Activated T-cell treated with anti-CD3 and anti-CD28 coated beads for 24 hours (primary cell): Measurements from ENCODE around the gene ZNF722.
A peak's percentile ranks its signal among the peaks of the same experiment; 100 is the strongest.
"Not testable (repeated sequence)": the region's sequence is repeated elsewhere in the genome, so short reads cannot be mapped to it uniquely, and the experiment has no call there.

Experiments used
- DNase-seq: peaks from one replicate; pipeline ENCODE4 v3.0.0-alpha.2; 2020; ENCODE audit warnings: low read depth

ZNF722 gene

DNA sequence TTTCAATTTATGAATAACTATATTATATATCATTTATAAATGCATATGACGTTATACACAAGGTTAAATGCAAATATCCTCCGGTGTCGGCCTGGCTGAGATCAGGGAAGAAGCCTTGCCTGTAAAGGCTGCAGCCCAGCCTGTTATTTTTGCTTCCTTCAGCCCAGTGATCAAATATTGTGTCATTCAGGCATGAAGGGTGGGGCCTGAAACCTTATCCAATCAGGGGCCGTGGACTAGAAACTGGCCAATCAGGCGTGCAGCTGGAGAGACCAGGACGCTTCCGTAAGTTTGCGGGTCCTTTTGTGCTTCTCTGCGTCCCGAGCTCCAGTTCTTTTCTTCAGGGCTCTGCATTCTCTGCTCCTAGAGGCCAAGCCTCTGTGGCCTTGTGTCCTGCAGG lies at the start of gene ZNF722:
ZNF722 (plus strand) TSS at position 301 of the 400 bp plus-strand sequence. CDS start 113 bp downstream, outside the sequence.
- DNase-seq, result no peak

- no peak for DNase-seq
These were observed 45.5 kb upstream of the ZNF722 start for GRCh38 chr7:63953181-63953580.

DNA sequence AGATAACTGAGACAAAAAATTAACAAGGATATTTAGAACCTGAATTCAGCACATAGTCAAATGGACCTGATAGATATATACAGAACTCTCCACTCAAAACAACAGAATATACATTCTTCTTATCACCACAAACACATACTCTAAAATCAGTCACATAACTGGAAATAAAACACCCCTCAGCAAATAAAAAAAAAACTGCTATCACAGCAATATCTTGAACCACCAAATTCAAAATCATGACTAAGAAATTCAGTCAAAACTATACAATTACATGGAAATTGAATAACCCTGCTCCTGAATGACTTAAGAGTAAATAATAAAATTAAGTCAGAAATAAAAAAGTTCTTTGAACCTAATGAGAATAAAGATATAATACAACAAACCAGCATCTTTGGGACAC lies 30.0 kb upstream of the ZNF722 start:
- no peak for DNase-seq

GRCh38 chr7:64015496-64015895 lies 16.8 kb downstream of the ZNF722 start:
- DNase-seq, result not testable (repeated sequence)

DNA sequence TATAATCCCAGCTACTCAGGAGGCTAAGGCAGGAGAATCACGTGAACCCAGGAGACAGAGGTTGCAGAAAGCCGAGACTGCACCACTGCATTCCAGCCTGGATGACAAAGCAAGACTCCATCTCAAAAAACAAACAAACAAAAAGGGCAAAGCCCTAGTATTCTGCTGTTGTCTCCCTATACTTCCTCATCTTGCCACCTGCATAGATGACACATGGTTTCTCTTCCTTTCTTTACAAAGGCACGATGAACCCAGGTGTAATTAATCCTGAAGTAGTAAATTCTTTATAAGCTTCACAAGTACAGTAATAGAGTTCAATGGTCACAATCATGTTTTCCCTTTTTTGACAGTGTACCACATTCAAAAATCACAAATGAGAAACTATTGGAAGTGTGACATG lies 36.7 kb downstream of the ZNF722 start:
- DNase-seq, result no peak

GRCh38 chr7:64037095-64037494 lies 38.4 kb downstream of the ZNF722 start:
- no peak for DNase-seq

DNA sequence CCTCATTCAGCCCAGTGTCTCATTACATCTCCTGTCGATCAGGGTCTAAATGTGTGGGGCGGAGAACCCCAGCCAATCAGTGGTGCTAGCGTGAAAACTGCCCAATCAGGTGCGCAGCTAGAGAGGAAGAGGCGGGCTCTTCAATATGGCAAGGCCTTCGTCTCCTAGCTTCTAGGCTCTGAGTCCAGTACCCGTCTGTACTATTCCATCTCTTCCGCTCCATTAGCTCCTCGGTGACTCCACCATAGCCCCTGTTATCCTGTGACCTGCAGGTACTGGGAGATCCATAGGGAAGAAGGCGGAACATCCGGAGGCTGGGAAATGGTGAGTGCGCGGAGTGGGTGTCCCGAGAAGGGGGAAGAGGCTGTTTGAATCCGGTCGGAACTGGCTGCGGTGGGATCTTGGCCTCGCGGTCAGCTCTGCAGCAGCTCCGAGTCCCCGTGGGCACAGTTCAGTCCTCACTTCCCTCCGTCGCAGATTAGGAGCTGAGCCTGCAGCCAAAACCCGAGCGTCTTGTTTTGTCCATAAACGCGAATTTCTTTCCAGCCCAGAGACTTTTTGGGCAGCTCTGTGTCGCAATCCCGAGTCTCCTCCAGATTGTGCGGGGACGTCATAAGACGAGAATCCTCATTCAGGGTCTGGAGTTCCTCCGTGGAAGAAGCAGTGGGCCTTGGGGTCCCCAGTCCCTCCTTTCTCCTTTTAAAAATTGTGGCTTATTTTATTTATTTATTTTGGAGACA lies 46.8 kb downstream of the ZNF722 start, which contains the start of gene ZNF727:
ZNF727 (plus strand) TSS at position 134 of the 740 bp plus-strand sequence; CDS start at position 322, 188 bp downstream.
- DNase-seq, result peak; percentile 30

DNA sequence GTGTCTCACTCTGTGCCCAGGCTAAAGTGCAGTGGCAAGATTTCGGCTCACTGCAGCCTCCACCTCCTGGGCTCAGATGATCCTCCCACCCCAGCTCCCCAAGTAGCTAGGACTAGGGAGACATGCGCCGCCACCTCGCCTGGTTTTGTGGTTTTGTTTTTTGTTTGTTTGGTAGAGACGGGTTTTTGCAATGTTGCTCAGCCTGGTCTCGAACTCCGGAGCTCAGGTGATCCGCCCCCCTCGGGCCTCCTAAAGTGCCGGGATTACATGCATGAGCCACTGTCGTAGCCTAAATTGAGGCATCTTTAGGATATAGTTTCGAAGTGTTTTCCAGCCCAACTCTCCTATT lies 47.4 kb downstream of the ZNF722 start:
- no peak for DNase-seq
